Measurements from ENCODE around the gene LHX6. TPM values are rescaled to one million over a fixed set of nuclear protein-coding genes. Genes with fewer than 3 reads are reported as not detected.

The LHX6 gene
- total and polyA plus RNA-seq, 2 of the 4 experiments (the other 2 are of a cell fraction) = under 0.01 to 0.05 TPM

- H4K5ac ChIP-seq (ENCODE audit: low read depth, low read length) = no peak overlapping the region
- no peak overlapping the region for H2AK5ac ChIP-seq (ENCODE audit: low read depth, low read length)
- intact Hi-C loops (cut with micrococcal nuclease) (no loop called here), dilution Hi-C loops (cut with HindIII; ENCODE audit: low sequenced_read_pairs, unreplicated experiment) (no loop called here), in situ Hi-C loops (cut with MboI; ENCODE audit: low sequenced_read_pairs) (no loop called here)
- no CpG with 5 or more reads among the region's 3 CpGs for WGBS, 2 experiments (ENCODE audit: extremely low coverage in 2 of 2, insufficient read length in 1 of 2)
- no peak overlapping the region for H3K18ac ChIP-seq (ENCODE audit: low read depth, low read length)
- no peak for ATAC-seq (ENCODE audit: low read depth)
- H2BK20ac ChIP-seq (ENCODE audit: low read depth, low read length) = no peak overlapping the region
- H4K20me1 ChIP-seq (ENCODE audit: insufficient read depth, low read length) = 0 out of 2 replicates have a peak, but pooled peaks cover 4% of the 10 kb centered on the region
- TF ChIP-seq, protein P1, sequence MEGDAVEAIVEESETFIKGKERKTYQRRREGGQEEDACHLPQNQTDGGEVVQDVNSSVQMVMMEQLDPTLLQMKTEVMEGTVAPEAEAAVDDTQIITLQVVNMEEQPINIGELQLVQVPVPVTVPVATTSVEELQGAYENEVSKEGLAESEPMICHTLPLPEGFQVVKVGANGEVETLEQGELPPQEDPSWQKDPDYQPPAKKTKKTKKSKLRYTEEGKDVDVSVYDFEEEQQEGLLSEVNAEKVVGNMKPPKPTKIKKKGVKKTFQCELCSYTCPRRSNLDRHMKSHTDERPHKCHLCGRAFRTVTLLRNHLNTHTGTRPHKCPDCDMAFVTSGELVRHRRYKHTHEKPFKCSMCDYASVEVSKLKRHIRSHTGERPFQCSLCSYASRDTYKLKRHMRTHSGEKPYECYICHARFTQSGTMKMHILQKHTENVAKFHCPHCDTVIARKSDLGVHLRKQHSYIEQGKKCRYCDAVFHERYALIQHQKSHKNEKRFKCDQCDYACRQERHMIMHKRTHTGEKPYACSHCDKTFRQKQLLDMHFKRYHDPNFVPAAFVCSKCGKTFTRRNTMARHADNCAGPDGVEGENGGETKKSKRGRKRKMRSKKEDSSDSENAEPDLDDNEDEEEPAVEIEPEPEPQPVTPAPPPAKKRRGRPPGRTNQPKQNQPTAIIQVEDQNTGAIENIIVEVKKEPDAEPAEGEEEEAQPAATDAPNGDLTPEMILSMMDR (conservative IDR thresholded peaks at IDR 0.05; ENCODE audit: low read depth, low read length) = no peak
- TF ChIP-seq POLR2A (IDR thresholded peaks at IDR 0.05; ENCODE audit: low read depth, low read length) (no peak), CEBPB (IDR thresholded peaks at IDR 0.05; ENCODE audit: low read depth, low read length) (no peak), CHD1 (IDR thresholded peaks at IDR 0.05; ENCODE audit: low read depth, low read length) (no peak), MAZ (IDR thresholded peaks at IDR 0.05; ENCODE audit: borderline replicate concordance, low read depth, low read length) (no peak), FOS (IDR thresholded peaks at IDR 0.05; ENCODE audit: low read depth, low read length) (no peak), RFX5 (IDR thresholded peaks at IDR 0.05; ENCODE audit: low read depth, low read length) (no peak), MAFK (IDR thresholded peaks at IDR 0.05; ENCODE audit: low read depth, low read length) (no peak), RAD21 (IDR thresholded peaks at IDR 0.05; ENCODE audit: low read length) (no peak), RCOR1 (IDR thresholded peaks at IDR 0.05; ENCODE audit: insufficient replicate concordance, low read length) (no peak), NFE2L2 (IDR thresholded peaks at IDR 0.05; ENCODE audit: low read depth, low read length) (no peak), MXI1 (IDR thresholded peaks at IDR 0.05; ENCODE audit: borderline replicate concordance, low read depth, low read length) (no peak), SMC3 (IDR thresholded peaks at IDR 0.05; ENCODE audit: low read depth, low read length) (no peak), BHLHE40 (IDR thresholded peaks at IDR 0.05; ENCODE audit: low read depth, low read length) (no peak)
- TF ChIP-seq, protein P2, sequence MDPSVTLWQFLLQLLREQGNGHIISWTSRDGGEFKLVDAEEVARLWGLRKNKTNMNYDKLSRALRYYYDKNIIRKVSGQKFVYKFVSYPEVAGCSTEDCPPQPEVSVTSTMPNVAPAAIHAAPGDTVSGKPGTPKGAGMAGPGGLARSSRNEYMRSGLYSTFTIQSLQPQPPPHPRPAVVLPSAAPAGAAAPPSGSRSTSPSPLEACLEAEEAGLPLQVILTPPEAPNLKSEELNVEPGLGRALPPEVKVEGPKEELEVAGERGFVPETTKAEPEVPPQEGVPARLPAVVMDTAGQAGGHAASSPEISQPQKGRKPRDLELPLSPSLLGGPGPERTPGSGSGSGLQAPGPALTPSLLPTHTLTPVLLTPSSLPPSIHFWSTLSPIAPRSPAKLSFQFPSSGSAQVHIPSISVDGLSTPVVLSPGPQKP (IDR thresholded peaks at IDR 0.05; ENCODE audit: borderline replicate concordance, low read depth, low read length) = no peak
- TF ChIP-seq, protein P3, sequence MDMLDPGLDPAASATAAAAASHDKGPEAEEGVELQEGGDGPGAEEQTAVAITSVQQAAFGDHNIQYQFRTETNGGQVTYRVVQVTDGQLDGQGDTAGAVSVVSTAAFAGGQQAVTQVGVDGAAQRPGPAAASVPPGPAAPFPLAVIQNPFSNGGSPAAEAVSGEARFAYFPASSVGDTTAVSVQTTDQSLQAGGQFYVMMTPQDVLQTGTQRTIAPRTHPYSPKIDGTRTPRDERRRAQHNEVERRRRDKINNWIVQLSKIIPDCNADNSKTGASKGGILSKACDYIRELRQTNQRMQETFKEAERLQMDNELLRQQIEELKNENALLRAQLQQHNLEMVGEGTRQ (IDR thresholded peaks at IDR 0.05; ENCODE audit: low read depth, low read length) = no peak
- BruUV-seq (replicated peaks) = no TSS peak
- H3K4me1 ChIP-seq (ENCODE audit: control insufficient read depth, insufficient read depth, low read length) = no peaks in the 10 kb centered on the region
- H3K14ac ChIP-seq (replicated peaks; ENCODE audit: low read depth, low read length) = no peak overlapping the region
- H3K23ac ChIP-seq (ENCODE audit: low read depth, low read length) = no peak overlapping the region
- no peak overlapping the region for H3K9ac ChIP-seq (ENCODE audit: low read depth, low read length)
- POLR2A ChIA-PET (ENCODE audit: unreplicated experiment) = no interaction called here
- no peak overlapping the region for H3K56ac ChIP-seq (ENCODE audit: extremely low read depth, insufficient read depth, low read length)
- H2AK9ac ChIP-seq (replicated peaks; ENCODE audit: low read depth, low read length, poor library complexity) = no peak overlapping the region
- no peak overlapping the region for H3K4ac ChIP-seq (ENCODE audit: low read depth, low read length)
- CTCF ChIA-PET = no interaction called here
- H3K4me2 ChIP-seq (ENCODE audit: low read depth, low read length) = no peak overlapping the region
- no peaks in the 10 kb centered on the region for H3K9me3 ChIP-seq (ENCODE audit: control insufficient read depth, insufficient read depth, low read length)
- no peak overlapping the region for H2AFZ ChIP-seq (replicated peaks; ENCODE audit: low read length, poor library complexity)
- H4K8ac ChIP-seq (ENCODE audit: low read depth in 2 of 2, low read length in 2 of 2) = no peak overlapping the region
- no peaks in the 10 kb centered on the region; the same call in 1 of the 2 replicates for H3K9me1 ChIP-seq (ENCODE audit: insufficient read depth, low read length)
- H4K91ac ChIP-seq (ENCODE audit: insufficient read depth, low read depth, low read length) = no peak overlapping the region
- H3K79me1 ChIP-seq (ENCODE audit: low read depth in 1 of 2, low read length in 2 of 2) = peaks cover 4 to 10% of the 10 kb centered on the region in 2 experiments; a peak in 1 of 4 replicates
- H3K4me3 ChIP-seq (ENCODE audit: insufficient read depth, low read depth, low read length) = no peak overlapping the region
- H2BK15ac ChIP-seq (ENCODE audit: low read depth, low read length) = no peak overlapping the region
- no peak overlapping the region for H2BK120ac ChIP-seq (ENCODE audit: low read depth, low read length)
- H2BK5ac ChIP-seq (ENCODE audit: low read depth, low read length, poor library complexity, severe bottlenecking) = no peak overlapping the region
- no peak for DNase-seq
- no peak overlapping the region for H3K27ac ChIP-seq (ENCODE audit: insufficient read depth, low read length)
- H3K27me3 ChIP-seq (ENCODE audit: control insufficient read depth, insufficient read depth, low read length) = no peaks in the 10 kb centered on the region
- peaks cover 46% of the 10 kb centered on the region for H3K36me3 ChIP-seq (ENCODE audit: control insufficient read depth, insufficient read depth, low read length)
Observed at GRCh38 chr9:122246666-122247065, 17.9 kb upstream of the LHX6 start.
